HepG2 (cell line): ENCODE data around the gene ICAM5. TPM values are rescaled to one million over a fixed set of nuclear protein-coding genes. Genes with fewer than 3 reads are reported as not detected.

Source experiments
- CCDC6 ChIP-seq: sonication (generic); formaldehyde crosslinking; IDR thresholded peaks from 2 replicates; pipeline ENCODE4 v1.8.1; 2022; ENCODE audit warnings: mild to moderate bottlenecking, missing genetic modification reagents, moderate library complexity
- DR1 ChIP-seq: sonication (generic); formaldehyde crosslinking; IDR thresholded peaks from 2 replicates; pipeline ENCODE4 v1.8.0; 2021; ENCODE audit warnings: mild to moderate bottlenecking, missing genetic modification reagents, inconsistent platforms
- ELF4 ChIP-seq: sonication (generic); formaldehyde crosslinking; IDR thresholded peaks from 2 replicates; pipeline ENCODE4 v1.5.0; 2020; ENCODE audit warnings: missing genetic modification reagents, mild to moderate bottlenecking, moderate library complexity, borderline replicate concordance
- FIP1L1 ChIP-seq: fragments of 200-400 bp; formaldehyde crosslinking; IDR thresholded peaks from 2 replicates; pipeline ENCODE4 v1.6.1; 2018; ENCODE audit warnings: low read depth, mild to moderate bottlenecking, low read length, moderate library complexity, borderline replicate concordance; ENCODE audit not compliant: insufficient read depth
- FOXP1 ChIP-seq, 2 experiments: fragments of 450-650 bp in 1 of 2; IDR thresholded peaks; 2 replicates each; pipeline ENCODE4 v1.6.1; 2017 to 2018; ENCODE audit warnings: antibody characterized with exemption in 1 of 2
- GATAD2A ChIP-seq: IDR thresholded peaks from 2 replicates; pipeline ENCODE4 v1.6.1; 2016
- MED1 ChIP-seq: sonication (generic); formaldehyde crosslinking; IDR thresholded peaks from 2 replicates; pipeline ENCODE4 v1.4.0; 2020; ENCODE audit warnings: missing genetic modification reagents
- NFYC ChIP-seq: IDR thresholded peaks from 2 replicates; pipeline ENCODE4 v1.6.1; 2016; ENCODE audit warnings: missing genetic modification reagents, missing compliant biosample characterization
- PTBP1 ChIP-seq: fragments of 200-400 bp; formaldehyde crosslinking; IDR thresholded peaks from 2 replicates; pipeline ENCODE4 v1.6.1; 2018; ENCODE audit warnings: low read length, low read depth; ENCODE audit not compliant: poor library complexity, severe bottlenecking
- RORA ChIP-seq: sonication (generic); formaldehyde crosslinking; IDR thresholded peaks from 2 replicates; pipeline ENCODE4 v1.5.0; 2020; ENCODE audit warnings: mild to moderate bottlenecking, missing genetic modification reagents, moderate library complexity
- SETDB1 ChIP-seq: sonication (generic); formaldehyde crosslinking; IDR thresholded peaks from 2 replicates; pipeline ENCODE4 v1.5.1; 2020; ENCODE audit warnings: missing genetic modification reagents, mild to moderate bottlenecking, borderline replicate concordance
- TBL1XR1 ChIP-seq: fragments of 150-350 bp; IDR thresholded peaks from 2 replicates; pipeline ENCODE4 v1.6.1; 2014; ENCODE audit warnings: borderline replicate concordance, low read length; ENCODE audit not compliant: partially characterized antibody
- ZBTB3 ChIP-seq: sonication (generic); formaldehyde crosslinking; IDR thresholded peaks from 2 replicates; pipeline ENCODE4 v1.4.0; 2020; ENCODE audit warnings: low read depth, mild to moderate bottlenecking, moderate library complexity, missing genetic modification reagents, borderline replicate concordance
- ZBTB7A ChIP-seq: sonication (generic); formaldehyde crosslinking; IDR thresholded peaks from 2 replicates; pipeline ENCODE4 v1.8.0; 2022; ENCODE audit warnings: mild to moderate bottlenecking, missing genetic modification reagents
- ZKSCAN8 ChIP-seq: IDR thresholded peaks from 2 replicates; pipeline ENCODE4 v1.6.1; 2016; ENCODE audit warnings: borderline replicate concordance, missing genetic modification reagents, missing compliant biosample characterization
- ZMYM3 ChIP-seq: sonication (generic); formaldehyde crosslinking; IDR thresholded peaks from 2 replicates; pipeline ENCODE4 v1.5.1; 2020; ENCODE audit warnings: mild to moderate bottlenecking, missing genetic modification reagents
- ZNF124 ChIP-seq: sonication (generic); formaldehyde crosslinking; IDR thresholded peaks from 2 replicates; pipeline ENCODE4 v1.4.0; 2020; ENCODE audit warnings: missing genetic modification reagents
- ZNF264 ChIP-seq: sonication (generic); formaldehyde crosslinking; IDR thresholded peaks from 2 replicates; pipeline ENCODE4 v1.4.0; 2020; ENCODE audit warnings: missing genetic modification reagents
- ZNF432 ChIP-seq: sonication (generic); formaldehyde crosslinking; IDR thresholded peaks from 2 replicates; pipeline ENCODE4 v1.5.0; 2020; ENCODE audit warnings: missing genetic modification reagents, mild to moderate bottlenecking, borderline replicate concordance
- ZSCAN22 ChIP-seq: sonication (generic); formaldehyde crosslinking; IDR thresholded peaks from 2 replicates; pipeline ENCODE4 v1.4.0; 2020; ENCODE audit warnings: mild to moderate bottlenecking, missing genetic modification reagents
- ZSCAN29 ChIP-seq: sonication (generic); formaldehyde crosslinking; conservative IDR thresholded peaks from 2 replicates; pipeline ENCODE4 v1.4.0; 2020; ENCODE audit warnings: mild to moderate bottlenecking, missing genetic modification reagents
- ZZZ3 ChIP-seq: sonication (generic); formaldehyde crosslinking; IDR thresholded peaks from 2 replicates; pipeline ENCODE4 v1.4.0; 2020; ENCODE audit warnings: missing genetic modification reagents, mild to moderate bottlenecking, borderline replicate concordance
- polyA plus RNA-seq, 8 experiments: library from polyadenylated mRNA; depleted of rRNA in 3 of 8; stranded (reverse) in 7 of 8; unstranded in 1 of 8; fragments of >200 nt; fragmentation: Illumina TruSeq in 4 of 8; extraction: Trizol in 4 of 8; gene quantifications; 2 replicates each; pipeline versions ENCODE4 v1.2.1 to v1.2.3, GENCODE V29; 2011 to 2016; ENCODE audit warnings: low read depth in 4 of 8, missing spikeins in 1 of 8, mixed read lengths in 1 of 8; ENCODE audit not compliant: insufficient read depth in 1 of 8
- total RNA-seq, 5 experiments: library from RNA; depleted of rRNA; stranded (reverse); fragments of >200 nt; fragmentation: Illumina TruSeq; extraction: Trizol; gene quantifications; 2 replicates each; pipeline ENCODE4 v1.2.3, GENCODE V29; 2016; ENCODE audit warnings: low read depth in 1 of 5
- TF ChIP-seq, protein P1 (sequence below): sonication (generic); formaldehyde crosslinking; conservative IDR thresholded peaks from 2 replicates; pipeline ENCODE4 v1.8.0; 2022; ENCODE audit warnings: missing genetic modification reagents
- TF ChIP-seq, protein P2 (sequence below): IDR thresholded peaks from 2 replicates; pipeline ENCODE4 v1.6.1; 2016; ENCODE audit warnings: missing compliant biosample characterization, missing genetic modification reagents, borderline replicate concordance
- TF ChIP-seq, protein P3 (sequence below): sonication (generic); formaldehyde crosslinking; IDR thresholded peaks from 2 replicates; pipeline ENCODE4 v1.4.0; 2020; ENCODE audit warnings: mild to moderate bottlenecking, missing genetic modification reagents

The ICAM5 gene
- total and polyA plus RNA-seq, 2 of the 13 experiments (the other 11 are each of a cell fraction or from before 2014, with no cell fraction given) = 0.46 to 1.6 TPM

DNA sequence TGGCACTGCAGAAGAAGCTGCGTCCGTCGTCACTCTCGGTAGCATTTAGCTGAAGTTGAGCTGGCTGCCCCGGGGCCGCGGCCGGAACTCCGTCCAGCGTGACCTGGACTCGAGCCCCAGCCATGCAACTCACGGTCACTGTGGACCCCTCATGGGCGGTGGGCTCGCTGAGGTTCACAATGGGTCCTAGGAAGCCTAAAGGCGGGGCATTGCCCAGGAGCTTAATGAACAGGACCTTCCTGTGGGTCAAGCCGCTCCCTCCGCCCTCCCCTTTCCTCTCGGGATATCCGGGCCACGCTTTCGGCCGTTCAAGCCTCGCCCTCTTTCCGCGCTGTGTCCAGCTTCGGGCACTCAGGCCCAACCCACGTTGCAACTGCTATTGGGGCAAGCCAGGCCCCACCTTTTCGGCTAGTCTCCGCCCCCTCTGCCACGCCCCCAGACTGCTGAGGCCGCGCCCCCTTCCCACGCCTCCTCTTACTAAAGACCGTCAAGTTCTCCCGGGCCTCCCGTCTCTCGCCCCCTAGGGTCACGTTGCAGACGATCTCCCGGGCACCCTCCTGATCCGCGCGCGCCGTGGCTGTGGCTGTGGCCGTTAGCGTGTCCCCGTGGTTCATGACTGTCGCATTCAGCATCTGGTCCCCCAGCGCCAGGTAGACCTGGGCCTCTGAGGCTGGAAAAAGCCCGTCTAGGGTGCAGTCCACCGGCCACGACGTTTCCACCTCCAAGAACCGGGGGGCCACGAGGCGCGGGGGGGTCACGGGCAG, 45.0 kb downstream of the ICAM5 start (continued):
- TF ChIP-seq DR1 (CRISPR knock-in tag) (peak; percentile 88), ZBTB7A (CRISPR knock-in tag) (0 out of 2 replicates have a peak, but pooled peaks have one; percentile 29), CCDC6 (CRISPR knock-in tag) (0 out of 2 replicates have a peak, but pooled peaks have one; percentile 17), ZNF432 (CRISPR knock-in tag) (no peak), FIP1L1 (no peak), ZBTB3 (CRISPR knock-in tag) (no peak), ZKSCAN8 (CRISPR knock-in tag) (no peak), ZSCAN29 (CRISPR knock-in tag) (no peak), GATAD2A (CRISPR knock-in tag) (peak; percentile 24; the same call in 1 of the 2 replicates), NFYC (CRISPR knock-in tag) (peak; percentile 28; the same call in 1 of the 2 replicates), RORA (CRISPR knock-in tag) (no peak), FOXP1 (IDR thresholded peaks at IDR 0.05) (no peak), FOXP1 (CRISPR knock-in tag; IDR thresholded peaks at IDR 0.05) (no peak), ZSCAN22 (CRISPR knock-in tag) (no peak), ZMYM3 (CRISPR knock-in tag) (no peak), ZNF124 (CRISPR knock-in tag) (no peak), ZNF264 (CRISPR knock-in tag) (no peak), TBL1XR1 (no peak), ZZZ3 (CRISPR knock-in tag) (no peak), MED1 (peak; percentile 48), PTBP1 (no peak), SETDB1 (CRISPR knock-in tag) (no peak), ELF4 (CRISPR knock-in tag) (no peak)
- TF ChIP-seq, protein P1, sequence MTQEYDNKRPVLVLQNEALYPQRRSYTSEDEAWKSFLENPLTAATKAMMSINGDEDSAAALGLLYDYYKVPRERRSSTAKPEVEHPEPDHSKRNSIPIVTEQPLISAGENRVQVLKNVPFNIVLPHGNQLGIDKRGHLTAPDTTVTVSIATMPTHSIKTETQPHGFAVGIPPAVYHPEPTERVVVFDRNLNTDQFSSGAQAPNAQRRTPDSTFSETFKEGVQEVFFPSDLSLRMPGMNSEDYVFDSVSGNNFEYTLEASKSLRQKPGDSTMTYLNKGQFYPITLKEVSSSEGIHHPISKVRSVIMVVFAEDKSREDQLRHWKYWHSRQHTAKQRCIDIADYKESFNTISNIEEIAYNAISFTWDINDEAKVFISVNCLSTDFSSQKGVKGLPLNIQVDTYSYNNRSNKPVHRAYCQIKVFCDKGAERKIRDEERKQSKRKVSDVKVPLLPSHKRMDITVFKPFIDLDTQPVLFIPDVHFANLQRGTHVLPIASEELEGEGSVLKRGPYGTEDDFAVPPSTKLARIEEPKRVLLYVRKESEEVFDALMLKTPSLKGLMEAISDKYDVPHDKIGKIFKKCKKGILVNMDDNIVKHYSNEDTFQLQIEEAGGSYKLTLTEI = no peak
- TF ChIP-seq, protein P2, sequence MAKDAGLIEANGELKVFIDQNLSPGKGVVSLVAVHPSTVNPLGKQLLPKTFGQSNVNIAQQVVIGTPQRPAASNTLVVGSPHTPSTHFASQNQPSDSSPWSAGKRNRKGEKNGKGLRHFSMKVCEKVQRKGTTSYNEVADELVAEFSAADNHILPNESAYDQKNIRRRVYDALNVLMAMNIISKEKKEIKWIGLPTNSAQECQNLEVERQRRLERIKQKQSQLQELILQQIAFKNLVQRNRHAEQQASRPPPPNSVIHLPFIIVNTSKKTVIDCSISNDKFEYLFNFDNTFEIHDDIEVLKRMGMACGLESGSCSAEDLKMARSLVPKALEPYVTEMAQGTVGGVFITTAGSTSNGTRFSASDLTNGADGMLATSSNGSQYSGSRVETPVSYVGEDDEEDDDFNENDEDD (CRISPR knock-in tag) = peak; percentile 34; the same call in 1 of the 2 replicates
- TF ChIP-seq, protein P3, sequence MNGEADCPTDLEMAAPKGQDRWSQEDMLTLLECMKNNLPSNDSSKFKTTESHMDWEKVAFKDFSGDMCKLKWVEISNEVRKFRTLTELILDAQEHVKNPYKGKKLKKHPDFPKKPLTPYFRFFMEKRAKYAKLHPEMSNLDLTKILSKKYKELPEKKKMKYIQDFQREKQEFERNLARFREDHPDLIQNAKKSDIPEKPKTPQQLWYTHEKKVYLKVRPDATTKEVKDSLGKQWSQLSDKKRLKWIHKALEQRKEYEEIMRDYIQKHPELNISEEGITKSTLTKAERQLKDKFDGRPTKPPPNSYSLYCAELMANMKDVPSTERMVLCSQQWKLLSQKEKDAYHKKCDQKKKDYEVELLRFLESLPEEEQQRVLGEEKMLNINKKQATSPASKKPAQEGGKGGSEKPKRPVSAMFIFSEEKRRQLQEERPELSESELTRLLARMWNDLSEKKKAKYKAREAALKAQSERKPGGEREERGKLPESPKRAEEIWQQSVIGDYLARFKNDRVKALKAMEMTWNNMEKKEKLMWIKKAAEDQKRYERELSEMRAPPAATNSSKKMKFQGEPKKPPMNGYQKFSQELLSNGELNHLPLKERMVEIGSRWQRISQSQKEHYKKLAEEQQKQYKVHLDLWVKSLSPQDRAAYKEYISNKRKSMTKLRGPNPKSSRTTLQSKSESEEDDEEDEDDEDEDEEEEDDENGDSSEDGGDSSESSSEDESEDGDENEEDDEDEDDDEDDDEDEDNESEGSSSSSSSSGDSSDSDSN (CRISPR knock-in tag) = peak; percentile 36
